ENCODE measurements around the gene TP53BP2. TPM values are rescaled to one million over a fixed set of nuclear protein-coding genes. Genes with fewer than 3 reads are reported as not detected.

TP53BP2 gene
- total RNA-seq, 1 experiment from 2014 or later = 32.0 TPM

GRCh38 chr1:223847781-223848345 is 2.1 kb upstream of the TP53BP2 start:
- Histone ChIP-seq H2AFZ (ENCODE audit: low read length) (no peak overlapping the region), H3K9me2 (replicated peaks; ENCODE audit: low read length) (no peaks in the 10 kb centered on the region), H3K4me1 (ENCODE audit: insufficient read depth, low read length) (peaks cover 15% of the 10 kb centered on the region), H3K9me3 (ENCODE audit: low read length) (no peaks in the 10 kb centered on the region), H3K4me3 (ENCODE audit: low read length) (no peak overlapping the region), H4K20me1 (ENCODE audit: low read length) (peaks cover 13% of the 10 kb centered on the region), H3K36me3 (ENCODE audit: low read depth, low read length) (no peaks in the 10 kb centered on the region), H3K27ac (ENCODE audit: low read length) (no peak overlapping the region), H3K79me2 (ENCODE audit: low read length) (peaks cover 34% of the 10 kb centered on the region), H3K4me2 (ENCODE audit: low read length) (no peak overlapping the region), H3F3A (ENCODE audit: low read length, unreplicated experiment) (no peaks in the 10 kb centered on the region), H3K9ac (ENCODE audit: low read length) (no peak overlapping the region), H3K27me3 (ENCODE audit: low read length) (no peaks in the 10 kb centered on the region)
- ATAC-seq = no peak
- TF ChIP-seq EZH2phosphoT487 (IDR thresholded peaks at IDR 0.05; ENCODE audit: borderline replicate concordance, low read length) = no peak
- TF ChIP-seq CTCF (conservative IDR thresholded peaks at IDR 0.05; ENCODE audit: low read depth, low read length) = no peak
- no peak for TF ChIP-seq EZH2 (IDR thresholded peaks at IDR 0.05; ENCODE audit: low read length, unreplicated experiment)
- intact Hi-C loops (cut with micrococcal nuclease) = loop anchor here (5.0 to 10.0 kb wide), 2 partner anchors 73 to 141 kb away; no protein-coding TSS in a partner anchor
- ChIA-PET CTCF (no interaction called here), POLR2A (ENCODE audit: unreplicated experiment) (no interaction called here)
- DNase-seq = no peak
- no TSS peak for BruUV-seq (replicated peaks)

GRCh38 chr1:223845037-223845809 is 524 bp downstream of the TP53BP2 start:
- Histone ChIP-seq H3K79me2 (ENCODE audit: low read length) (peaks cover 60% of the 10 kb centered on the region), H3K4me2 (ENCODE audit: low read length) (peak overlapping the region; percentile 88), H3K4me3 (ENCODE audit: low read length) (peak overlapping the region; percentile 79), H3K9ac (ENCODE audit: low read length) (peak overlapping the region; percentile 76), H4K20me1 (ENCODE audit: low read length) (peaks cover 31% of the 10 kb centered on the region), H3K9me2 (replicated peaks; ENCODE audit: low read length) (no peaks in the 10 kb centered on the region), H3K27me3 (ENCODE audit: low read length) (no peaks in the 10 kb centered on the region), H3K27ac (ENCODE audit: low read length) (peak overlapping the region; percentile 27), H3K9me3 (ENCODE audit: low read length) (no peaks in the 10 kb centered on the region), H3F3A (ENCODE audit: low read length, unreplicated experiment) (no peaks in the 10 kb centered on the region), H3K4me1 (ENCODE audit: insufficient read depth, low read length) (peaks cover 27% of the 10 kb centered on the region), H2AFZ (ENCODE audit: low read length) (peak overlapping the region; percentile 72), H3K36me3 (ENCODE audit: low read depth, low read length) (no peaks in the 10 kb centered on the region)
- intact Hi-C loops (cut with micrococcal nuclease) = loop anchor here (5.0 to 10.0 kb wide), 2 partner anchors 70 to 138 kb away; no protein-coding TSS in a partner anchor
- ChIA-PET CTCF (interaction anchor here (0.6 to 2.0 kb wide), 2 partner anchors 34 to 414 kb away, joined by 5 to 8 read pairs; no protein-coding TSS in a partner anchor), POLR2A (ENCODE audit: unreplicated experiment) (no interaction called here)
- BruUV-seq (replicated peaks) = no TSS peak
- TF ChIP-seq EZH2 (IDR thresholded peaks at IDR 0.05; ENCODE audit: low read length, unreplicated experiment) (no peak), EZH2phosphoT487 (IDR thresholded peaks at IDR 0.05; ENCODE audit: borderline replicate concordance, low read length) (no peak), CTCF (conservative IDR thresholded peaks at IDR 0.05; ENCODE audit: low read depth, low read length) (no peak)
- DNase-seq (peak; percentile 55), ATAC-seq (peak; percentile 7)

GRCh38 chr1:223844787-223845036 is 1.0 kb downstream of the TP53BP2 start:
- intact Hi-C loops (cut with micrococcal nuclease) = loop anchor here (5.0 to 10.0 kb wide), 2 partner anchors 70 to 137 kb away; no protein-coding TSS in a partner anchor
- no peak for ATAC-seq
- POLR2A ChIA-PET (ENCODE audit: unreplicated experiment) = no interaction called here
- Histone ChIP-seq H3K4me2 (ENCODE audit: low read length) (peak overlapping the region; percentile 88), H3K27me3 (ENCODE audit: low read length) (no peaks in the 10 kb centered on the region), H3K9me2 (replicated peaks; ENCODE audit: low read length) (no peaks in the 10 kb centered on the region), H4K20me1 (ENCODE audit: low read length) (peaks cover 35% of the 10 kb centered on the region), H3K9ac (ENCODE audit: low read length) (peak overlapping the region; percentile 76), H3K4me1 (ENCODE audit: insufficient read depth, low read length) (peaks cover 27% of the 10 kb centered on the region), H2AFZ (ENCODE audit: low read length) (peak overlapping the region; percentile 72; the same call in 1 of the 2 replicates), H3K36me3 (ENCODE audit: low read depth, low read length) (no peaks in the 10 kb centered on the region), H3K27ac (ENCODE audit: low read length) (peak overlapping the region; percentile 27), H3K9me3 (ENCODE audit: low read length) (no peaks in the 10 kb centered on the region), H3K79me2 (ENCODE audit: low read length) (peaks cover 66% of the 10 kb centered on the region), H3K4me3 (ENCODE audit: low read length) (peak overlapping the region; percentile 79), H3F3A (ENCODE audit: low read length, unreplicated experiment) (no peaks in the 10 kb centered on the region)
- no peak for TF ChIP-seq EZH2phosphoT487 (IDR thresholded peaks at IDR 0.05; ENCODE audit: borderline replicate concordance, low read length)
- no peak for TF ChIP-seq CTCF (conservative IDR thresholded peaks at IDR 0.05; ENCODE audit: low read depth, low read length)
- no peak for TF ChIP-seq EZH2 (IDR thresholded peaks at IDR 0.05; ENCODE audit: low read length, unreplicated experiment)
- no TSS peak for BruUV-seq (replicated peaks)
- CTCF ChIA-PET = interaction anchor here (0.6 to 2.0 kb wide), 2 partner anchors 33 to 415 kb away, joined by 5 to 8 read pairs; no protein-coding TSS in a partner anchor
- no peak for DNase-seq

Data from PC-3 (cell line).